SW480 (cell line): Measurements from ENCODE around the gene C17orf113.

Experiments
- DNase-seq: peaks from one replicate; pipeline ENCODE4 v3.0.0-alpha.2; 2016; ENCODE audit warnings: low spot score

C17orf113 gene

GRCh38 chr17:42050393-42051012, at the start of gene C17orf113:
Gene C17orf113, minus strand, starts transcription at chr17:42050601. Its CDS starts 7,225 bp downstream, at chr17:42043376.
- DNase-seq: peak; percentile 66

GRCh38 chr17:42098730-42099399, 48.5 kb upstream of the C17orf113 start:
- no peak for DNase-seq

GRCh38 chr17:42097691-42098631, 47.6 kb upstream of the C17orf113 start, which contains the start of gene ZNF385C:
Gene ZNF385C, minus strand, starts transcription at chr17:42098473. Its CDS starts 35,417 bp downstream, at chr17:42063056.
- DNase-seq: no peak

- no peak for DNase-seq
Observed at GRCh38 chr17:42096360-42097111, 46.1 kb upstream of the C17orf113 start.

GRCh38 chr17:42094375-42095069, 44.1 kb upstream of the C17orf113 start:
- DNase-seq: no peak

GRCh38 chr17:42092939-42093338, 42.5 kb upstream of the C17orf113 start:
- no peak for DNase-seq

- DNase-seq: no peak
Observed at GRCh38 chr17:42090964-42091790, 40.8 kb upstream of the C17orf113 start.

GRCh38 chr17:42088736-42089135, 38.3 kb upstream of the C17orf113 start:
- DNase-seq: no peak

GRCh38 chr17:42087736-42088705, 37.6 kb upstream of the C17orf113 start:
- peak; percentile 83 for DNase-seq

GRCh38 chr17:42087042-42087701, 36.8 kb upstream of the C17orf113 start:
- DNase-seq: no peak

- DNase-seq: no peak
Observed at GRCh38 chr17:42081516-42082129, 31.2 kb upstream of the C17orf113 start.

GRCh38 chr17:42079541-42079940, 29.1 kb upstream of the C17orf113 start:
- no peak for DNase-seq

- no peak for DNase-seq
Observed at GRCh38 chr17:42078396-42079043, 28.1 kb upstream of the C17orf113 start.

- DNase-seq: no peak
Observed at GRCh38 chr17:42077755-42078154, 27.4 kb upstream of the C17orf113 start.

- no peak for DNase-seq
Observed at GRCh38 chr17:42076797-42077559, 26.6 kb upstream of the C17orf113 start.

- DNase-seq: no peak
Observed at GRCh38 chr17:42075789-42076188, 25.4 kb upstream of the C17orf113 start.
